GM23338 (cell line): ENCODE measurements around the gene ADORA2A. TPM values are rescaled to one million over a fixed set of nuclear protein-coding genes. Genes with fewer than 3 reads are reported as not detected.

Experiments
- ATAC-seq: fragments of 200-7000 bp; cut with Tn5 transposase; 3 replicates; pipeline ENCODE4 v1.9.1; 2020
- DNase-seq: peaks from one replicate; pipeline ENCODE4 v3.0.0-alpha.2; 2015; ENCODE audit warnings: low spot score
- H2AFZ ChIP-seq: fragments of 200-600 bp; sonication (generic); 2 replicates; pipeline ENCODE4 v1.8.0; 2016; ENCODE audit warnings: antibody characterized with exemption, mild to moderate bottlenecking, moderate library complexity
- H3F3A ChIP-seq: fragments of 200-600 bp; sonication (generic); replicated peaks from 2 replicates; pipeline ENCODE4 v1.8.0; 2017; ENCODE audit warnings: antibody characterized with exemption, mixed run types, low read depth
- H3K27ac ChIP-seq: fragments of 200-600 bp; sonication (generic); 2 replicates; pipeline ENCODE4 v1.6.1; 2016; ENCODE audit warnings: low read depth
- H3K27me3 ChIP-seq: fragments of 200-600 bp; sonication (generic); 2 replicates; pipeline ENCODE4 v1.8.0; 2016; ENCODE audit warnings: mild to moderate bottlenecking, mixed run types, moderate library complexity; ENCODE audit not compliant: insufficient read depth
- H3K36me3 ChIP-seq: fragments of 200-600 bp; sonication (generic); 2 replicates; pipeline ENCODE4 v1.8.0; 2016; ENCODE audit warnings: mild to moderate bottlenecking; ENCODE audit not compliant: insufficient read depth
- H3K4me1 ChIP-seq: fragments of 200-600 bp; sonication (generic); 2 replicates; pipeline ENCODE4 v1.8.0; 2016; ENCODE audit warnings: mild to moderate bottlenecking, moderate library complexity; ENCODE audit not compliant: insufficient read depth
- H3K4me2 ChIP-seq: fragments of 200-600 bp; sonication (generic); 2 replicates; pipeline ENCODE4 v1.7.1; 2017; ENCODE audit warnings: mixed run types
- H3K4me3 ChIP-seq: fragments of 200-600 bp; sonication (generic); 2 replicates; pipeline ENCODE4 v1.6.1; 2016; ENCODE audit warnings: mixed run types
- H3K79me2 ChIP-seq: fragments of 200-600 bp; sonication (generic); replicated peaks from 2 replicates; pipeline ENCODE4 v1.8.0; 2017; ENCODE audit warnings: mild to moderate bottlenecking; ENCODE audit not compliant: insufficient read depth
- H3K9me2 ChIP-seq: fragments of 200-600 bp; sonication (generic); 2 replicates; pipeline ENCODE4 v1.8.0; 2017; ENCODE audit not compliant: insufficient read depth
- H4K20me1 ChIP-seq: fragments of 200-600 bp; sonication (generic); replicated peaks from 2 replicates; pipeline ENCODE4 v1.8.0; 2017; ENCODE audit warnings: mild to moderate bottlenecking; ENCODE audit not compliant: insufficient read depth
- H3K27ac Mint-ChIP-seq: 2 replicates; pipeline ENCODE4 v1.8.0; 2020; ENCODE audit warnings: inconsistent platforms, mild to moderate bottlenecking, moderate library complexity, mixed read lengths
- H3K27me3 Mint-ChIP-seq: 3 replicates; pipeline ENCODE4 v1.8.0; 2022; ENCODE audit warnings: low read depth, mild to moderate bottlenecking, moderate library complexity, mixed read lengths, inconsistent platforms; ENCODE audit not compliant: insufficient read depth, poor library complexity
- H3K36me3 Mint-ChIP-seq: 3 replicates; pipeline ENCODE4 v1.8.0; 2021; ENCODE audit warnings: low read depth, mild to moderate bottlenecking, inconsistent platforms, moderate library complexity, mixed read lengths
- H3K4me1 Mint-ChIP-seq: 3 replicates; pipeline ENCODE4 v1.8.0; 2020; ENCODE audit warnings: mild to moderate bottlenecking, inconsistent platforms, mixed read lengths
- H3K4me3 Mint-ChIP-seq: 3 replicates; pipeline ENCODE4 v1.8.0; 2021; ENCODE audit warnings: moderate library complexity, mild to moderate bottlenecking, inconsistent platforms, mixed read lengths
- H3K9me3 Mint-ChIP-seq: 3 replicates; pipeline ENCODE4 v1.8.0; 2020; ENCODE audit warnings: moderate library complexity, mild to moderate bottlenecking, inconsistent platforms, mixed read lengths
- CREB1 ChIP-seq: fragments of 250-450 bp; sonication (Bioruptor Pico); IDR thresholded peaks from 2 replicates; pipeline ENCODE4 v1.5.0; 2020; ENCODE audit warnings: low read depth, mild to moderate bottlenecking, moderate library complexity
- CTCF ChIP-seq, 2 experiments: fragments of 200-600 bp in 1 of 2; sonication (generic) in 1 of 2; conservative IDR thresholded peaks; 2 replicates each; pipeline versions ENCODE4 v1.5.1 to v1.6.1; 2016 to 2017; ENCODE audit warnings: antibody characterized with exemption in 2 of 2, low read depth in 2 of 2, mild to moderate bottlenecking in 2 of 2, moderate library complexity in 1 of 2
- ETS1 ChIP-seq: IDR thresholded peaks from 2 replicates; pipeline ENCODE4 v1.6.1; 2016; ENCODE audit warnings: antibody characterized with exemption
- EZH2 ChIP-seq: fragments of 200-600 bp; sonication (generic); IDR thresholded peaks from one replicate; pipeline ENCODE4 v1.8.0; 2017; ENCODE audit warnings: antibody characterized with exemption, mild to moderate bottlenecking, low read depth; ENCODE audit not compliant: unreplicated experiment
- EZH2phosphoT487 ChIP-seq: fragments of 200-600 bp; sonication (generic); IDR thresholded peaks from one replicate; pipeline ENCODE4 v1.8.1; 2018; ENCODE audit warnings: antibody characterized with exemption; ENCODE audit not compliant: unreplicated experiment
- JUNB ChIP-seq: IDR thresholded peaks from one replicate; pipeline ENCODE4 v1.6.1; 2016; ENCODE audit warnings: antibody characterized with exemption; ENCODE audit not compliant: unreplicated experiment
- NANOG ChIP-seq: IDR thresholded peaks from 2 replicates; pipeline ENCODE4 v1.6.1; 2016; ENCODE audit warnings: antibody characterized with exemption, borderline replicate concordance
- POLR2AphosphoS5 ChIP-seq: IDR thresholded peaks from 2 replicates; pipeline ENCODE4 v1.6.1; 2016; ENCODE audit warnings: antibody characterized with exemption, low read depth
- REST ChIP-seq: IDR thresholded peaks from one replicate; pipeline ENCODE4 v1.6.1; 2018; ENCODE audit warnings: antibody characterized with exemption; ENCODE audit not compliant: unreplicated experiment
- STAT1 ChIP-seq: IDR thresholded peaks from one replicate; pipeline ENCODE4 v1.6.1; 2016; ENCODE audit warnings: antibody characterized with exemption; ENCODE audit not compliant: unreplicated experiment
- ZNF114 ChIP-seq: fragments of 250-450 bp; sonication (Bioruptor Pico); IDR thresholded peaks from 2 replicates; pipeline ENCODE4 v1.5.0; 2020; ENCODE audit warnings: mild to moderate bottlenecking, moderate library complexity
- ZNF331 ChIP-seq: fragments of 250-450 bp; sonication (Bioruptor Pico); IDR thresholded peaks from 2 replicates; pipeline ENCODE4 v1.5.0; 2020; ENCODE audit warnings: low read depth, mild to moderate bottlenecking, moderate library complexity
- polyA plus RNA-seq: library from polyadenylated mRNA; unstranded; fragments of >200 nt; fragmentation: Nextera tagmentation; extraction: Ambion mirVana; gene quantifications from 2 replicates; pipeline ENCODE4 v1.2.1, GENCODE V29; 2016
- total RNA-seq: library from RNA; depleted of rRNA; stranded (reverse); fragments of >200 nt; shearing (Covaris generic); gene quantifications from 2 replicates; pipeline ENCODE4 v1.2.3, GENCODE V29; 2014

Gene ADORA2A
- total and polyA plus RNA-seq, 2 experiments from 2014 or later, result 4.1 to 13.5 TPM

GRCh38 chr22:24440718-24441405 lies 13.5 kb downstream of the ADORA2A start (continued):
- TF ChIP-seq ETS1, result no peak
- TF ChIP-seq ZNF331, result no peak
- no peak for TF ChIP-seq POLR2AphosphoS5
- no peak for TF ChIP-seq ZNF114 (CRISPR knock-in tag)
- no peak; a peak in 1 of 4 replicates for TF ChIP-seq CTCF (conservative IDR thresholded peaks at IDR 0.05; ENCODE audit: low read depth in 2 of 2)
- no peak for TF ChIP-seq EZH2
- TF ChIP-seq STAT1, result no peak
- TF ChIP-seq EZH2phosphoT487, result no peak
- TF ChIP-seq CREB1 (CRISPR knock-in tag), result no peak
- TF ChIP-seq JUNB, result no peak
- TF ChIP-seq NANOG, result no peak

GRCh38 chr22:24441406-24442351 lies 14.3 kb downstream of the ADORA2A start:
- Mint-ChIP-seq H3K27me3 (peaks cover 3% of the 10 kb centered on the region), H3K27ac (no peak overlapping the region), H3K36me3 (no peaks in the 10 kb centered on the region; the same call in 1 of the 3 replicates), H3K9me3 (no peaks in the 10 kb centered on the region), H3K4me3 (no peak overlapping the region), H3K4me1 (peaks cover 12% of the 10 kb centered on the region)
- no peak for TF ChIP-seq JUNB
- TF ChIP-seq ZNF331, result no peak
- TF ChIP-seq CREB1 (CRISPR knock-in tag), result no peak
- TF ChIP-seq EZH2, result no peak
- TF ChIP-seq REST, result no peak
- no peak for TF ChIP-seq ZNF114 (CRISPR knock-in tag)
- Histone ChIP-seq H3K79me2 (no peaks in the 10 kb centered on the region), H2AFZ (no peak overlapping the region), H3K4me2 (no peak overlapping the region), H3K27ac (no peak overlapping the region), H3K27me3 (no peaks in the 10 kb centered on the region), H3K4me3 (no peak overlapping the region), H3F3A (no peaks in the 10 kb centered on the region), H3K4me1 (no peaks in the 10 kb centered on the region; the same call in 1 of the 2 replicates), H3K9me2 (no peaks in the 10 kb centered on the region), H3K36me3 (no peaks in the 10 kb centered on the region), H4K20me1 (no peaks in the 10 kb centered on the region)
- ATAC-seq (no peak), DNase-seq (no peak)
